SJSA1 (cell line): ENCODE measurements around the gene PHF21B. TPM values are rescaled to one million over a fixed set of nuclear protein-coding genes. Genes with fewer than 3 reads are reported as not detected.

ENCODE experiments used
- DNase-seq, 2 experiments: peaks; one replicate each; pipeline ENCODE4 v3.0.0-alpha.2; 2015 to 2020; ENCODE audit warnings: low spot score in 2 of 2, low read depth in 1 of 2
- H3K27ac ChIP-seq: fragments of 250-450 bp; sonication (Bioruptor Pico); 2 replicates; pipeline ENCODE4 v1.5.1; 2020; ENCODE audit warnings: mild to moderate bottlenecking, moderate library complexity
- H3K27me3 ChIP-seq: fragments of 250-450 bp; sonication (Bioruptor Pico); replicated peaks from 2 replicates; pipeline ENCODE4 v1.5.1; 2020; ENCODE audit warnings: mild to moderate bottlenecking, moderate library complexity
- H3K36me3 ChIP-seq: fragments of 250-450 bp; sonication (Bioruptor Pico); 2 replicates; pipeline ENCODE4 v1.5.1; 2020; ENCODE audit warnings: mild to moderate bottlenecking
- H3K4me1 ChIP-seq: fragments of 250-450 bp; sonication (Bioruptor Pico); replicated peaks from 2 replicates; pipeline ENCODE4 v1.6.1; 2021; ENCODE audit warnings: mild to moderate bottlenecking
- H3K4me3 ChIP-seq: fragments of 250-450 bp; sonication (Bioruptor Pico); 2 replicates; pipeline ENCODE4 v1.5.1; 2020; ENCODE audit warnings: mild to moderate bottlenecking
- H3K9me3 ChIP-seq: fragments of 250-450 bp; sonication (Bioruptor Pico); replicated peaks from 2 replicates; pipeline ENCODE4 v1.5.1; 2020; ENCODE audit warnings: mild to moderate bottlenecking
- total RNA-seq: library from RNA; depleted of rRNA; stranded (reverse); fragments of >200 nt; shearing (Covaris generic); gene quantifications from 2 replicates; pipeline ENCODE4 v1.2.3, GENCODE V29; 2014

PHF21B gene
- total RNA-seq, 1 experiment from 2014 or later = 1.3 TPM

GRCh38 chr22:45007391-45008185, 2.2 kb downstream of the PHF21B start:
- peaks cover 22% of the 10 kb centered on the region for H3K4me1 ChIP-seq
- H3K4me3 ChIP-seq = peak overlapping the region; percentile 16
- H3K27ac ChIP-seq = no peak overlapping the region
- H3K9me3 ChIP-seq = no peaks in the 10 kb centered on the region
- H3K27me3 ChIP-seq = peaks cover 68% of the 10 kb centered on the region
- DNase-seq = peak in 1 of 2 experiments; percentile 17
- no peaks in the 10 kb centered on the region for H3K36me3 ChIP-seq

- no peaks in the 10 kb centered on the region for H3K36me3 ChIP-seq
- H3K27ac ChIP-seq = no peak overlapping the region
- H3K27me3 ChIP-seq = peaks cover 63% of the 10 kb centered on the region
- no peak overlapping the region for H3K4me3 ChIP-seq
- no peak for DNase-seq
- H3K9me3 ChIP-seq = no peaks in the 10 kb centered on the region
- H3K4me1 ChIP-seq = peaks cover 22% of the 10 kb centered on the region
Observed at GRCh38 chr22:45006964-45007390, 2.8 kb downstream of the PHF21B start.

GRCh38 chr22:45006111-45006963, 3.5 kb downstream of the PHF21B start:
- Histone ChIP-seq H3K4me1 (peaks cover 22% of the 10 kb centered on the region), H3K27me3 (peaks cover 59% of the 10 kb centered on the region), H3K4me3 (no peak overlapping the region), H3K9me3 (no peaks in the 10 kb centered on the region), H3K36me3 (no peaks in the 10 kb centered on the region), H3K27ac (no peak overlapping the region)
- no peak for DNase-seq

GRCh38 chr22:45001653-45002052, 8.2 kb downstream of the PHF21B start:
- H3K4me1 ChIP-seq = no peaks in the 10 kb centered on the region
- peaks cover 48% of the 10 kb centered on the region for H3K27me3 ChIP-seq
- no peak overlapping the region for H3K4me3 ChIP-seq
- no peaks in the 10 kb centered on the region for H3K9me3 ChIP-seq
- no peaks in the 10 kb centered on the region for H3K36me3 ChIP-seq
- no peak for DNase-seq
- H3K27ac ChIP-seq = no peak overlapping the region

GRCh38 chr22:45000330-45000729, 9.5 kb downstream of the PHF21B start:
- no peak overlapping the region for H3K4me3 ChIP-seq
- DNase-seq = no peak
- no peak overlapping the region for H3K27ac ChIP-seq
- H3K36me3 ChIP-seq = no peaks in the 10 kb centered on the region
- peaks cover 39% of the 10 kb centered on the region for H3K27me3 ChIP-seq
- no peaks in the 10 kb centered on the region for H3K4me1 ChIP-seq
- H3K9me3 ChIP-seq = no peaks in the 10 kb centered on the region

GRCh38 chr22:44999687-45000086, 10.1 kb downstream of the PHF21B start:
- H3K27ac ChIP-seq = no peak overlapping the region
- H3K4me3 ChIP-seq = no peak overlapping the region
- H3K4me1 ChIP-seq = no peaks in the 10 kb centered on the region
- peaks cover 40% of the 10 kb centered on the region for H3K27me3 ChIP-seq
- DNase-seq = no peak
- H3K9me3 ChIP-seq = no peaks in the 10 kb centered on the region
- H3K36me3 ChIP-seq = no peaks in the 10 kb centered on the region

GRCh38 chr22:44999231-44999630, 10.6 kb downstream of the PHF21B start:
- Histone ChIP-seq H3K36me3 (no peaks in the 10 kb centered on the region), H3K27me3 (peaks cover 44% of the 10 kb centered on the region), H3K9me3 (no peaks in the 10 kb centered on the region), H3K4me1 (no peaks in the 10 kb centered on the region), H3K27ac (no peak overlapping the region), H3K4me3 (no peak overlapping the region)
- no peak for DNase-seq

- no peak overlapping the region for H3K27ac ChIP-seq
- H3K4me3 ChIP-seq = no peak overlapping the region
- no peaks in the 10 kb centered on the region for H3K9me3 ChIP-seq
- DNase-seq = no peak
- peaks cover 53% of the 10 kb centered on the region for H3K27me3 ChIP-seq
- H3K4me1 ChIP-seq = no peaks in the 10 kb centered on the region
- H3K36me3 ChIP-seq = no peaks in the 10 kb centered on the region
Observed at GRCh38 chr22:44998296-44998695, 11.5 kb downstream of the PHF21B start.

GRCh38 chr22:44997060-44997459, 12.7 kb downstream of the PHF21B start:
- no peak overlapping the region for H3K27ac ChIP-seq
- no peaks in the 10 kb centered on the region for H3K4me1 ChIP-seq
- H3K36me3 ChIP-seq = no peaks in the 10 kb centered on the region
- no peaks in the 10 kb centered on the region for H3K9me3 ChIP-seq
- no peak for DNase-seq
- H3K27me3 ChIP-seq = peaks cover 62% of the 10 kb centered on the region
- no peak overlapping the region for H3K4me3 ChIP-seq

- H3K9me3 ChIP-seq = no peaks in the 10 kb centered on the region
- H3K36me3 ChIP-seq = no peaks in the 10 kb centered on the region
- H3K4me1 ChIP-seq = no peaks in the 10 kb centered on the region
- DNase-seq = no peak
- H3K27ac ChIP-seq = no peak overlapping the region
- H3K27me3 ChIP-seq = peaks cover 59% of the 10 kb centered on the region
- no peak overlapping the region for H3K4me3 ChIP-seq
Observed at GRCh38 chr22:44996648-44997047, 13.2 kb downstream of the PHF21B start.

GRCh38 chr22:44996120-44996519, 13.7 kb downstream of the PHF21B start:
- DNase-seq = no peak
- Histone ChIP-seq H3K27ac (no peak overlapping the region), H3K36me3 (no peaks in the 10 kb centered on the region), H3K4me1 (no peaks in the 10 kb centered on the region), H3K9me3 (no peaks in the 10 kb centered on the region), H3K4me3 (no peak overlapping the region), H3K27me3 (peaks cover 59% of the 10 kb centered on the region)

GRCh38 chr22:44995715-44996114, 14.1 kb downstream of the PHF21B start:
- Histone ChIP-seq H3K4me3 (no peak overlapping the region), H3K4me1 (no peaks in the 10 kb centered on the region), H3K27ac (no peak overlapping the region), H3K9me3 (no peaks in the 10 kb centered on the region), H3K36me3 (no peaks in the 10 kb centered on the region), H3K27me3 (peaks cover 59% of the 10 kb centered on the region)
- no peak for DNase-seq

GRCh38 chr22:44995105-44995514, 14.7 kb downstream of the PHF21B start:
- Histone ChIP-seq H3K4me3 (no peak overlapping the region), H3K27ac (no peak overlapping the region), H3K27me3 (peaks cover 56% of the 10 kb centered on the region)

More at GRCh38 chr22:44995105-44995514, 14.7 kb downstream of the PHF21B start:
- Histone ChIP-seq H3K9me3 (no peaks in the 10 kb centered on the region), H3K4me1 (no peaks in the 10 kb centered on the region), H3K36me3 (no peaks in the 10 kb centered on the region)
- DNase-seq = no peak
